Measurements from ENCODE around the gene KRT15. TPM values are rescaled to one million over a fixed set of nuclear protein-coding genes. Genes with fewer than 3 reads are reported as not detected.

The KRT15 gene
- 0.66 and 2.9 TPM in 2 replicates for total RNA-seq

DNA sequence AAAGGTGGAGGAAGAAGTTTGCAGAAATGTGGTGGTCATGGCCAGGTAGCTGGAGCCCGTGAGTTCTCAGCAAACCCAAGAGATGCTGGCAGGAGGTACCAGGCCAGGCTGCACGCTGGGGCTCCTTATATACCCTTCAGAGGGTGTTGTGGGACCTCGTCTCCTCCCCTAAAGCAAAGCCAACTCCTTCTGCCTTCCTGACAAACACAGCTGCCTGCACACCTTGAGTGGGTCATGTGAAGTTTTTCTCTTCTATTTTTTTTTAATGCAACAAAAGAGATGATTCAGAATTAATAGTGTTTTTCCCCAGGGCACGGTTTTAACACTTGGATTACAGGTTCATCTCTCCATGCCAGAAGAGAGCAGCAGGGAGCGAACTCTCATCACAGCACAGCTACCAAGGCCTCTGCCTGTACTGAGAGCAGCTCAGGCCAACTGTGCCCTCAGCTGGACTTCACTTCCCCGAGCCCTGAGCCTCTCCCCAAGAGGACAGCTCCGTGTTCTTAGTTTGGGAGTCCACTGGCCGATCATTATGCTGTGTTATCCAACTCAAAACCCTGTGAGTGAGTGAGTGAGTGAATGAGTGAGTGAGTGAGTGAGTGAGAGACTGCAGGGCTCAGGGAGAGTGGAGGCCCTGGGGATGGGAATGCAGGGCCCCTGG, at the start of gene KRT15:
Gene KRT15 (minus strand): TSS at position 102 of the 661 bp plus-strand sequence. CDS start 63 bp downstream, at position 39.

DNA sequence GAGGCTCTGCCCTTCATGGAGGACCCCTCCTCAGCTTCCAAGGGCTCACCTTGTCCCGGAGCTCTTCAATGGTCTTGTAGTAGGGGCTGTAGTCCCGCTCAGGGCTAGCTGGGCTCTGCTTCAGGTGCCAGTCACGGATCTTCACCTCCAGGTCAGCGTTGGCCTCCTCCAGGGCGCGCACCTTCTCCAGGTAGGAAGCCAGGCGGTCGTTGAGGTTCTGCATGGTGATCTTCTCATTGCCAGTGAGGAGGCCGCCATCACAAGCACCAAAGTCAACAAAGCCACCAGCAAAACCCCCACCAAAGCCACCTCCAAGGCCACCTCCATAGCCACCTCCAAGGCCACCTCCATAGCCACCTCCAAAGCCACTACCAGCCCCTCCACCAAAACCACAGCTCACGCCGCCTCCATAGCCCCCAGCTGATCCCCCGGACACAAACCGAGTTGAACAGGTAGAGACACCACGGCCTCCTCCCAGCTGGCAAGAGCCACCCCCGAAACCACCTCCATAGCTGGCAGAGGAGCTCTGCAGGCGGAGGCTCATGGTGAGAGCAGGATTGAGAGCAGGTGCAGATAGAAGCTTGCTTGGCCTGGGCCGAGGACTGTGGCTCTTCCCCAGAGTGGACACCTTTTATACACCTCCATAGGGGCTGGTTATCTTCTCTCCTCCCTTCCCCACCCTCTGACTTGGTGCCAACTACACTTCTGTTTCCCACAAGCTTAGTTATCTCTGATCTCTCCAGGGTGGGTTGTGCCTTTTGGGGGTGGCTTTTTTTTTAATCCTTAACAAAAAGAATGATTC, 13.5 kb downstream of the KRT15 start, which contains the start of gene KRT13:
Gene KRT13 (minus strand): TSS at position 606 of the 802 bp plus-strand sequence. CDS start 62 bp downstream, at position 544.

DNA sequence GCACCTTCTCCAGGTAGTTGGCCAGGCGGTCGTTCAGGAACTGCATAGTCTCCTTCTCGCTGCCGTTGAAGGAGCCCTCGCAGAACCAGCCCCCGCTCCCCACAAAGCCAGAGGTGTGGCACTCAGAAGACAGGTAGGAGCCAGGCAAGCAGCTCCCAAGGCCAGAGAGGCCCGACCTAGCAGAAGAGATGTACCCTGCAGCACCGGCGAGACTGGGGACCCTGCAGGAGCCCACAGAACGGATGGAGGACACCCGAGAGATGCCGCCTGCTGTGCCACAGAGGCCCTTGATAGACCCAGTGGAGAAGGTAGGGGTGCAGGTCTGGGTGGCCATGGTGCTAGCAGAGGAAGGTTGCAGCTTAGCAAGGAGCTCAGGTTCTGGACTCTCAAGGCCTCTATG, 29.2 kb downstream of the KRT15 start, which contains the start of gene KRT36:
Gene KRT36 (minus strand): TSS at position 380 of the 400 bp plus-strand sequence. CDS start 46 bp downstream, at position 334.

DNA sequence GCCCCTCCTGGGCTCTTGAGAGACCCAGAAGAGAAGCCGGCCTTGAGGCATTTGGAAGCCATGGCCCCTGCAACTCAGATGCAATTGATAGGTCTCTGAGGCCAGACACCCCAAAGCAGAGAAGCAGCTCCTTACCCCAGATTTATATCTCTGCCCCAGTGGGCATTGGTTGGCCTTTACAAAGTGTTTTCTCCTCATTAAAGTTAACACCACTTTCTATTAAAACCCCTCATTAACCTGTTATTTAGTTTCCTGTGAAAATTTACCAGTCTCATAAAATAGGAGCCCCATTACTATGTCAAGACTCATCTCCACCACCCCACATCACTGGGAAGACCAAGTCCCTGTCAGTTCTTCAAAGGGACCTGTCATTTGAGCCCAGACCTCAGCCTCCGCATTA, 37.7 kb downstream of the KRT15 start, which contains the start of gene KRT35:
Gene KRT35 (minus strand): TSS at position 116 of the 400 bp plus-strand sequence. CDS start 54 bp downstream, at position 62.

DNA sequence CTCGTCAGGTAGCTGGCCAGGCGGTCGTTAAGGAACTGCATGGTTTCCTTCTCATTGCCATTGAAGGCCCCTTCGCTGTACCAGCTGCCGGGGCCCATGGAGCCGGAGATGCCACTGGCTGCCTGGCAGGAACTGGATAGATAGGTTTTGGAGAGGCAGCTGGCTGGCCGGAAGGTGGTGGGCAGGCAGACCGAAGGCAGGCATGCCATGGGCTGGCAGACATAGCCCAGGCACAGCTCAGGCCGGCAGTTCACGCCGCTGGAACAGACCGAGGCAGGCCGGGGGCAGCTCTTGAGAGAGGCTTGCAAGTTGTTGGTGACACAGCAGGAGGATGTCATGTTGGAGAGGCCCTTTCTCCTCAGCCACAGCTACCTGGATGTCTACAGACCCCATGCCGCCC, 51.7 kb downstream of the KRT15 start, which contains the start of gene KRT32:
Gene KRT32 (minus strand): TSS at position 399 of the 400 bp plus-strand sequence. CDS start 61 bp downstream, at position 338.

Other genes starting within 250 kb of the KRT15 start
- not detected in 2 replicates for gene KRTAP9-7, start 243.2 kb downstream of the KRT15 start, total RNA-seq
- not detected in 2 replicates for gene KRTAP29-1, start 216.0 kb downstream of the KRT15 start, total RNA-seq
- gene KRTAP16-1, start 209.6 kb downstream of the KRT15 start, total RNA-seq: not detected in 2 replicates
- not detected in 2 replicates for gene KRTAP17-1, start 203.2 kb downstream of the KRT15 start, total RNA-seq
- not detected in 2 replicates for gene KRT33A, start 168.1 kb downstream of the KRT15 start, total RNA-seq
- gene KRT33B, start 149.1 kb downstream of the KRT15 start, total RNA-seq: not detected in 2 replicates
- gene KRT34, start 136.6 kb downstream of the KRT15 start, total RNA-seq: 0.17 TPM in 1 of 2 replicates, not detected in the other
- gene KRT31, start 121.3 kb downstream of the KRT15 start, total RNA-seq: not detected in 2 replicates
- gene KRT37, start 94.3 kb downstream of the KRT15 start, total RNA-seq: not detected in 2 replicates
- not detected in 2 replicates for gene KRT38, start 77.9 kb downstream of the KRT15 start, total RNA-seq
- not detected in 2 replicates for gene KRT32, start 51.5 kb downstream of the KRT15 start, total RNA-seq
- not detected in 2 replicates for gene KRT35, start 37.7 kb downstream of the KRT15 start, total RNA-seq
- gene KRT36, start 29.0 kb downstream of the KRT15 start, total RNA-seq: not detected in 2 replicates
- 0.15 TPM in 1 of 2 replicates, not detected in the other for gene KRT13, start 13.3 kb downstream of the KRT15 start, total RNA-seq
- 21.1 and 42.7 TPM in 2 replicates for gene KRT19, start 9.4 kb upstream of the KRT15 start, total RNA-seq
- gene KRT9, start 53.2 kb upstream of the KRT15 start, total RNA-seq: not detected in 2 replicates
- gene KRT14, start 68.0 kb upstream of the KRT15 start, total RNA-seq: 0.17 and 3.1 TPM in 2 replicates
- 0.17 TPM in 1 of 2 replicates, not detected in the other for gene KRT16, start 93.9 kb upstream of the KRT15 start, total RNA-seq
- gene KRT17, start 105.7 kb upstream of the KRT15 start, total RNA-seq: 1.5 and 15.1 TPM in 2 replicates
- 82.5 and 236 TPM in 2 replicates for gene EIF1, start 170.0 kb upstream of the KRT15 start, total RNA-seq
- not detected in 2 replicates for gene GAST, start 193.4 kb upstream of the KRT15 start, total RNA-seq
- gene HAP1, start 215.8 kb upstream of the KRT15 start, total RNA-seq: under 0.01 and 0.17 TPM in 2 replicates

Measured in smooth muscle cell of trachea (primary cell).